Endothelial cell of umbilical vein (primary cell): ENCODE measurements around the gene PKHD1.

Experiments
- CTCF ChIP-seq, 2 donors: IDR thresholded peaks; 1 replicate in 1 of 2; 2 replicates in 1 of 2; pipeline ENCODE4 v1.5.1; 2011; ENCODE audit warnings: low read length in 2 of 2, mild to moderate bottlenecking in 2 of 2, moderate library complexity in 2 of 2, control low read depth in 1 of 2, inconsistent platforms in 1 of 2, low read depth in 1 of 2; ENCODE audit not compliant: insufficient read depth in 1 of 2; ENCODE audit errors: extremely low read depth in 1 of 2
- EZH2 ChIP-seq: IDR thresholded peaks from 2 replicates; pipeline ENCODE4 v1.6.1; 2012; ENCODE audit warnings: borderline replicate concordance, low read depth, mild to moderate bottlenecking, moderate library complexity, low read length, inconsistent platforms; ENCODE audit not compliant: severe bottlenecking
- GATA2 ChIP-seq: IDR thresholded peaks from 2 replicates; pipeline ENCODE4 v1.7.0; 2011; ENCODE audit warnings: low read depth, mild to moderate bottlenecking, moderate library complexity, mixed read lengths, low read length; ENCODE audit not compliant: insufficient read length, insufficient read depth
- JUN ChIP-seq: IDR thresholded peaks from 2 replicates; pipeline ENCODE4 v1.6.1; 2011; ENCODE audit warnings: borderline replicate concordance, low read depth; ENCODE audit not compliant: insufficient read length, insufficient read depth
- MYC ChIP-seq: IDR thresholded peaks from one replicate; pipeline ENCODE4 v1.6.1; 2011; ENCODE audit warnings: mild to moderate bottlenecking, low read depth, low read length
- POLR2A ChIP-seq: IDR thresholded peaks from 2 replicates; pipeline ENCODE4 v1.6.1; 2012; ENCODE audit warnings: low read depth, mild to moderate bottlenecking, control low read depth, low read length
- POLR2AphosphoS5 ChIP-seq: IDR thresholded peaks from 2 replicates; pipeline ENCODE4 v1.6.1; 2012; ENCODE audit warnings: low read depth, mild to moderate bottlenecking, control low read depth, low read length, moderate library complexity; ENCODE audit not compliant: insufficient read depth
- TF ChIP-seq, protein P1 (sequence below): IDR thresholded peaks from 2 replicates; pipeline ENCODE4 v1.6.1; 2011; ENCODE audit not compliant: insufficient read depth, insufficient read length

DNA sequence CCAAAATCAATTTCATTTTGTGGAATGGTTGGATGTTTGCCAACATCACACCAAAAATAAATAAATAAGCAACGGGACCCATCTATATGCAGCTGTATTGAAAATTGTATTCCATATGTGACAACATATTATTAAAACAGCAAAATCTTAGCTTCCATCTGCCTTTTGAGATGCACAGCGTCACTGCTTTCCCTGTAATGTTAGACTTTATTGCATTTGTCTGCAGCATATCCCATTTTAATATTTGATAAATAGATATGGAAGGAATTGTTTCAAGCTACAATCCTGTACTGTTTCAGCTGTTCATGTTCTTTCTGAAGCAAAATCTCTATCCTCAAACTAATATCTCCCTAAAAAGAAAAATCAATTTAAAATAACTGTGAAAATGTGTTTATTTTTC, 509.1 kb downstream of the PKHD1 start:
- TF ChIP-seq CTCF (IDR thresholded peaks at IDR 0.05; ENCODE audit: extremely low read depth in 1 of 2, insufficient read depth in 1 of 2, low read depth in 1 of 2, low read length in 2 of 2) (no peak), POLR2A (no peak), MYC (no peak), EZH2 (no peak), POLR2AphosphoS5 (no peak), JUN (no peak), GATA2 (no peak)
- TF ChIP-seq, protein P1, sequence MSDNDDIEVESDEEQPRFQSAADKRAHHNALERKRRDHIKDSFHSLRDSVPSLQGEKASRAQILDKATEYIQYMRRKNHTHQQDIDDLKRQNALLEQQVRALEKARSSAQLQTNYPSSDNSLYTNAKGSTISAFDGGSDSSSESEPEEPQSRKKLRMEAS = no peak
